Spleen (tissue), 11 donors: Measurements from ENCODE around the gene TEX35. TPM values are rescaled to one million over a fixed set of nuclear protein-coding genes. Genes with fewer than 3 reads are reported as not detected.

Source experiments
- DNase-seq: peaks from one replicate; pipeline ENCODE4 v3.0.0-alpha.2; 2020
- H3K27ac ChIP-seq, 8 donors: fragments of 200-600 bp; sonication (generic) in 7 of 8; 1 replicate in 4 of 8; 2 replicates in 4 of 8; pipeline versions ENCODE4 v1.5.0 to v1.8.0; 2016 to 2021; ENCODE audit warnings: inconsistent platforms in 4 of 8, mild to moderate bottlenecking in 4 of 8, moderate library complexity in 1 of 8
- H3K27me3 ChIP-seq, 7 donors: fragments of 200-600 bp; sonication (generic) in 6 of 7; replicated peaks in 1 of 7; 1 replicate in 4 of 7; 2 replicates in 3 of 7; pipeline versions ENCODE4 v1.5.0 to v1.8.0; 2016 to 2021; ENCODE audit warnings: inconsistent platforms in 3 of 7, mild to moderate bottlenecking in 1 of 7
- H3K36me3 ChIP-seq, 6 donors: fragments of 200-600 bp; sonication (generic) in 5 of 6; 1 replicate in 4 of 6; 2 replicates in 2 of 6; pipeline versions ENCODE4 v1.5.0 to v1.8.0; 2016 to 2021; ENCODE audit warnings: inconsistent platforms in 2 of 6
- H3K4me1 ChIP-seq, 6 donors: fragments of 200-600 bp; sonication (generic) in 5 of 6; 1 replicate in 3 of 6; 2 replicates in 3 of 6; pipeline versions ENCODE4 v1.5.0 to v1.8.0; 2016 to 2021; ENCODE audit warnings: inconsistent platforms in 3 of 6
- H3K4me3 ChIP-seq, 8 donors: fragments of 200-600 bp; sonication (generic) in 7 of 8; 1 replicate in 4 of 8; 2 replicates in 4 of 8; pipeline versions ENCODE4 v1.5.0 to v1.8.0; 2016 to 2021; ENCODE audit warnings: inconsistent platforms in 4 of 8, mild to moderate bottlenecking in 4 of 8, moderate library complexity in 2 of 8
- H3K9me3 ChIP-seq, 8 donors: fragments of 200-600 bp; sonication (generic) in 7 of 8; 1 replicate in 4 of 8; 2 replicates in 4 of 8; pipeline versions ENCODE4 v1.5.0 to v1.8.0; 2016 to 2021; ENCODE audit warnings: inconsistent platforms in 4 of 8
- POLR2A ChIP-seq, 3 donors: fragments of 450-650 bp; IDR thresholded peaks; one replicate each; pipeline ENCODE4 v1.5.1; 2017; ENCODE audit warnings: antibody characterized with exemption in 3 of 3, mild to moderate bottlenecking in 1 of 3
- POLR2AphosphoS5 ChIP-seq, 3 donors: sonication (generic); formaldehyde crosslinking; IDR thresholded peaks; one replicate each; pipeline ENCODE4 v1.5.1; 2017; ENCODE audit warnings: antibody characterized with exemption in 3 of 3
- WGBS, 5 donors: extraction: QIAGEN DNeasy Blood & Tissue Kit in 3 of 5; methylation state at CpG; one replicate each; pipeline versions ENCODE4 v1.1.5 to v1.1.7; 2013 to 2018; 5-methylcytosine and 5-hydroxymethylcytosine counted together
- intact Hi-C: fragments of 100-400 bp; cut with DNase I; formaldehyde crosslinking; loops from one replicate; pipeline ENCODE4 v1.15.0; 2023; ENCODE audit warnings: low total_unique reads
- polyA plus RNA-seq, 3 donors: library from polyadenylated mRNA; stranded (reverse); fragments of 200-250 nt; gene quantifications; one replicate each; pipeline ENCODE4 v1.2.1, GENCODE V29; 2013
- total RNA-seq, 7 donors: library from RNA; depleted of rRNA in 3 of 7; stranded (reverse); fragments of >200 nt in 3 of 7; fragmentation: NEBNext Ultra II Directional in 4 of 7; extraction: Animal tissue kit (Norgen Biotek cat#: 25700) in 4 of 7; gene quantifications; one replicate each; pipeline versions ENCODE4 v1.1.0 to v1.2.1, GENCODE V29; 2016 to 2021
- TF ChIP-seq, protein P1 (sequence below), 11 experiments: fragments of 200-600 bp in 7 of 11; fragments of 450-650 bp in 4 of 11; sonication (generic) in 4 of 11; IDR thresholded peaks in 8 of 11; conservative IDR thresholded peaks in 3 of 11; 1 replicate in 7 of 11; 2 replicates in 4 of 11; pipeline versions ENCODE4 v1.4.0 to v1.8.0; 2016 to 2021; ENCODE audit warnings: antibody characterized with exemption in 11 of 11, inconsistent platforms in 4 of 11, mild to moderate bottlenecking in 1 of 11
- donor health status: healthy with polysubstance abuse.
- donor health status: DM: no; HTN: no; CAD: no; lungs with moderate emphysema.
- donor health status: DM: no; HTN: no; CAD: no.
- donor health status: Bipolar disorder and iron deficiency.
- donor health status: healthy.
- donor health status: DM: no; HTN: no; CAD: no.
- donor health status: DM: yes; HTN: yes; CAD: no.

The TEX35 gene
- total and polyA plus RNA-seq, 10 donors = 0.09 to 0.20 (median 0.10) TPM; not detected in 7

DNA sequence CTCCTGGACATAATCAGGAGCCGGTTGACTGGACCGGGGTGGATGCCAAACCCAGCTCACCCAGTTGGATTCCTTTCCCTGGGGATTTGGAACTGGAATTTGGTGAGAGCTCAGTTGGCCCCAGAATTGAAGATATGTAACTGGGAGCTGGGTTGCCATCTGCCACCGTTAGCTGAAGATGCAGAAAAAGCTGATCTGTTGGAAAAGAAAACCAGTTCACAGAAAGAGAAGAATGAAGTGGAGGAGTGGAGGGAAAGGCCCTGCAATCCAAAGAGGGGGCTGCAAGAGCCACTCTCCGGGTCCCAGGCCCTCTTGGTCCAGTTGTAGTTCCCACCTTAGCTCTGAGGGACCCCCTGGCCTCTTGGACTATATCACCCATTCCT, 16.0 kb downstream of the TEX35 start:
- TF ChIP-seq, protein P1, sequence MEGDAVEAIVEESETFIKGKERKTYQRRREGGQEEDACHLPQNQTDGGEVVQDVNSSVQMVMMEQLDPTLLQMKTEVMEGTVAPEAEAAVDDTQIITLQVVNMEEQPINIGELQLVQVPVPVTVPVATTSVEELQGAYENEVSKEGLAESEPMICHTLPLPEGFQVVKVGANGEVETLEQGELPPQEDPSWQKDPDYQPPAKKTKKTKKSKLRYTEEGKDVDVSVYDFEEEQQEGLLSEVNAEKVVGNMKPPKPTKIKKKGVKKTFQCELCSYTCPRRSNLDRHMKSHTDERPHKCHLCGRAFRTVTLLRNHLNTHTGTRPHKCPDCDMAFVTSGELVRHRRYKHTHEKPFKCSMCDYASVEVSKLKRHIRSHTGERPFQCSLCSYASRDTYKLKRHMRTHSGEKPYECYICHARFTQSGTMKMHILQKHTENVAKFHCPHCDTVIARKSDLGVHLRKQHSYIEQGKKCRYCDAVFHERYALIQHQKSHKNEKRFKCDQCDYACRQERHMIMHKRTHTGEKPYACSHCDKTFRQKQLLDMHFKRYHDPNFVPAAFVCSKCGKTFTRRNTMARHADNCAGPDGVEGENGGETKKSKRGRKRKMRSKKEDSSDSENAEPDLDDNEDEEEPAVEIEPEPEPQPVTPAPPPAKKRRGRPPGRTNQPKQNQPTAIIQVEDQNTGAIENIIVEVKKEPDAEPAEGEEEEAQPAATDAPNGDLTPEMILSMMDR (IDR thresholded peaks at IDR 0.05 in 8 of 11, conservative IDR thresholded peaks at IDR 0.05 in 3 of 11) = no peak
- DNase-seq = no peak
- WGBS, 5 donors = 79 to 93% (median 88%) methylated on average over 4 of the region's 4 CpGs
- H3K27me3 ChIP-seq = peaks cover 0 to 5% (median 0%) of the 10 kb centered on the region in 7 donors
- H3K4me1 ChIP-seq = peaks cover 0 to 10% (median 8%) of the 10 kb centered on the region in 6 donors
- intact Hi-C loops = loop anchor here (5.0 kb wide), 1 partner anchor 473 kb away; no protein-coding TSS in a partner anchor
- no peaks in the 10 kb centered on the region for H3K36me3 ChIP-seq
- no peaks in the 10 kb centered on the region for H3K9me3 ChIP-seq
- H3K4me3 ChIP-seq = no peak overlapping the region
- no peak overlapping the region for H3K27ac ChIP-seq

DNA sequence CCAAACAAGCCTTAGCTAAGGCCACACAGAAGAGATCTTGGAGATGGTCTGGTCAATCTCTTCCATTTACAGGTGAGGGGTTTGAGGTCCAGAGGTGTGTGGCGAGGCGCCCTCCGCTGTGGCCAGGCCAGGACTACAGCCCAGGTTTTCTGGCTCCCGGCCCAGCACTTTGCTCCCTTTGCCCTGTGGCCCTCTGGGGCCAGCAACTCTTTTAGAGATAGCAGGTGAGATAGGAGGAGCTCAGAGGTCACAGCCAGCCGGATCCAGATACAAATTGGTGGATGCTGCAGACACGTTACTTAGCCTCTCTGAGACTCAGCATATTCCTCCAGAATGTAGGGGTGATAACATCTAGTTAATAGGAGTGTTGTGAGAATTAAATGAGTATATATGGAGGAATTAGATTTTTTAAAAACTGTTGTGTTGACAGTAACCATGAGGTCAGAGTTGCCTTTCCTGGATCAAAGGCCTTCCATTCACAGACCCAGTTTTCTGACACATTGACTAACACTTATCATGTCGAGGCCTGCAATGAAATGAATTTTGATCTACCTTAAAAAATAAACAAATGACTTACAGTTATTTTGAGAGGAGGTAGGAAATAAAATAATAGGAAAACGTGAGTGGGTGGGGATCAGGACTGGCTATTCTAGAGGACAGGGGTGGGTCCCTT, 16.6 kb downstream of the TEX35 start:
- H3K27ac ChIP-seq = no peak overlapping the region
- intact Hi-C loops = loop anchor here (5.0 to 10.0 kb wide), 2 partner anchors 473 to 845 kb away; no protein-coding TSS in a partner anchor
- H3K36me3 ChIP-seq = no peaks in the 10 kb centered on the region
- TF ChIP-seq, protein P1 (IDR thresholded peaks at IDR 0.05 in 8 of 11, conservative IDR thresholded peaks at IDR 0.05 in 3 of 11) = no peak
- TF ChIP-seq POLR2AphosphoS5 (IDR thresholded peaks at IDR 0.05) (no peak), POLR2A (IDR thresholded peaks at IDR 0.05) (no peak)
- no peaks in the 10 kb centered on the region for H3K9me3 ChIP-seq
- H3K4me3 ChIP-seq = no peak overlapping the region
- WGBS, 5 donors = 84 to 94% (median 90%) methylated on average over 5 to 8 of the region's 8 CpGs
- H3K27me3 ChIP-seq = peaks cover 0 to 5% (median 0%) of the 10 kb centered on the region in 7 donors
- peaks cover 0 to 10% (median 8%) of the 10 kb centered on the region in 6 donors for H3K4me1 ChIP-seq
- DNase-seq = peak; percentile 22

DNA sequence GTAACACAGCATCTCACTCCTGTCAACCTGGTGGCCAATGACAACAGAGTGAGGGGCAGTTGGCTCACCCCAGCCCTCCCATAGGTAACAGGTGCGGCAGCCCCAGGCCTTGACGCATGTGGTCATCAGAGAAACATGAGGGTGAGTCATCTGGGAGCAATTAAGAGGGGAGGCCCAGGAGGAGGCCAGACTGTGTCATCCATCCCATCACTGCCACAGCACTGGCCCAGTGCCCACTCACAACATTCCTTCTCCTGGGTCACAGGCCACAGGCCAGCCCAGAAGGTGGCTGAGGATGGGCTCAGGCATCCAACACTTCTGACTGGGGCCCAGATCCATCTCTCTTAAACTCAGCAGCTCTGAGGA, 17.1 kb downstream of the TEX35 start:
- Histone ChIP-seq H3K9me3 (no peaks in the 10 kb centered on the region), H3K27ac (no peak overlapping the region), H3K4me3 (no peak overlapping the region), H3K27me3 (peaks cover 0 to 5% (median 0%) of the 10 kb centered on the region in 7 donors), H3K4me1 (peaks cover 0 to 10% (median 8%) of the 10 kb centered on the region in 6 donors), H3K36me3 (no peaks in the 10 kb centered on the region)
- WGBS, 5 donors = 92 to 97% (median 94%) methylated on average over 2 of the region's 2 CpGs
- intact Hi-C loops = loop anchor here (10.0 kb wide), 1 partner anchor 845 kb away; no protein-coding TSS in a partner anchor
- DNase-seq = peak; percentile 55
- TF ChIP-seq POLR2AphosphoS5 (IDR thresholded peaks at IDR 0.05) (no peak), POLR2A (IDR thresholded peaks at IDR 0.05) (no peak)
- TF ChIP-seq, protein P1 (IDR thresholded peaks at IDR 0.05 in 8 of 11, conservative IDR thresholded peaks at IDR 0.05 in 3 of 11) = no peak

DNA sequence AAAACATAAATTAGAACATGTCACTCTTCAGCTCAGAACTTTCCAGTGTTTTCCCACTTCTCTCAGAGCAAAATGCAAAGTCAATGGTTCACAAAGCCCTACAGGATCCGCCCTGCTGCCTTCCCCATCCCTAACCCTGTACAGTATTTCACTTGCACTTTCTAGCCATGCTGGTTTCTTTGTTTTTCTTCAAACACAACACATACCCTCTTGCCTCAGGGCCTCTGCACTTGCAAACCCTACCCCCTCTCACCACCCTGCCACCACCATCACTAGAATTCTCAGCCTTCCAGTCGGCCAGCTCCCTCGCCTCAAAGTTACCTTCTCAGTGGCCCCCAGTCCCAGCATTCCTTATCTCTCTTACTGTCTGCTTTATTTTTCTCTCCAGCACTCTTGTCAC, 17.6 kb downstream of the TEX35 start:
- Histone ChIP-seq H3K9me3 (no peaks in the 10 kb centered on the region), H3K4me3 (no peak overlapping the region), H3K4me1 (peaks cover 0 to 10% (median 8%) of the 10 kb centered on the region in 6 donors), H3K27ac (no peak overlapping the region), H3K36me3 (no peaks in the 10 kb centered on the region), H3K27me3 (peaks cover 0 to 5% (median 0%) of the 10 kb centered on the region in 7 donors)
- 91 to 93% (median 93%) methylated on average over 3 of the region's 3 CpGs for WGBS, 5 donors
- TF ChIP-seq, protein P1 (IDR thresholded peaks at IDR 0.05 in 8 of 11, conservative IDR thresholded peaks at IDR 0.05 in 3 of 11) = no peak
- no peak for TF ChIP-seq POLR2A (IDR thresholded peaks at IDR 0.05)
- TF ChIP-seq POLR2AphosphoS5 (IDR thresholded peaks at IDR 0.05) = no peak
- intact Hi-C loops = loop anchor here (10.0 kb wide), 1 partner anchor 844 kb away; no protein-coding TSS in a partner anchor
- peak; percentile 18 for DNase-seq
